GM23338 (cell line): Measurements from ENCODE around the gene GRIP2.

Experiments
- CTCF ChIP-seq, 2 experiments: fragments of 200-600 bp in 1 of 2; sonication (generic) in 1 of 2; conservative IDR thresholded peaks; 2 replicates each; pipeline versions ENCODE4 v1.5.1 to v1.6.1; 2016 to 2017; ENCODE audit warnings: antibody characterized with exemption in 2 of 2, low read depth in 2 of 2, mild to moderate bottlenecking in 2 of 2, moderate library complexity in 1 of 2
- EZH2 ChIP-seq: fragments of 200-600 bp; sonication (generic); IDR thresholded peaks from one replicate; pipeline ENCODE4 v1.8.0; 2017; ENCODE audit warnings: antibody characterized with exemption, mild to moderate bottlenecking, low read depth; ENCODE audit not compliant: unreplicated experiment
- REST ChIP-seq: IDR thresholded peaks from one replicate; pipeline ENCODE4 v1.6.1; 2018; ENCODE audit warnings: antibody characterized with exemption; ENCODE audit not compliant: unreplicated experiment

GRCh38 chr3:14539742-14540491 lies at the start of gene GRIP2:
- TF ChIP-seq EZH2 = no peak
- TF ChIP-seq CTCF (conservative IDR thresholded peaks at IDR 0.05; ENCODE audit: low read depth in 2 of 2) = no peak
- no peak for TF ChIP-seq REST
